GM21717 (cell line): ENCODE measurements around the gene ERAL1.
"Not testable (repeated sequence)": the region's sequence is repeated elsewhere in the genome, so short reads cannot be mapped to it uniquely, and the experiment has no call there.

Experiments
- ATAC-seq: cut with Tn5 transposase; IDR thresholded peaks from one replicate; pipeline ENCODE4 v1.9.1; 2021; ENCODE audit warnings: mild to moderate bottlenecking, moderate library complexity; ENCODE audit not compliant: unreplicated experiment

ERAL1 gene

DNA sequence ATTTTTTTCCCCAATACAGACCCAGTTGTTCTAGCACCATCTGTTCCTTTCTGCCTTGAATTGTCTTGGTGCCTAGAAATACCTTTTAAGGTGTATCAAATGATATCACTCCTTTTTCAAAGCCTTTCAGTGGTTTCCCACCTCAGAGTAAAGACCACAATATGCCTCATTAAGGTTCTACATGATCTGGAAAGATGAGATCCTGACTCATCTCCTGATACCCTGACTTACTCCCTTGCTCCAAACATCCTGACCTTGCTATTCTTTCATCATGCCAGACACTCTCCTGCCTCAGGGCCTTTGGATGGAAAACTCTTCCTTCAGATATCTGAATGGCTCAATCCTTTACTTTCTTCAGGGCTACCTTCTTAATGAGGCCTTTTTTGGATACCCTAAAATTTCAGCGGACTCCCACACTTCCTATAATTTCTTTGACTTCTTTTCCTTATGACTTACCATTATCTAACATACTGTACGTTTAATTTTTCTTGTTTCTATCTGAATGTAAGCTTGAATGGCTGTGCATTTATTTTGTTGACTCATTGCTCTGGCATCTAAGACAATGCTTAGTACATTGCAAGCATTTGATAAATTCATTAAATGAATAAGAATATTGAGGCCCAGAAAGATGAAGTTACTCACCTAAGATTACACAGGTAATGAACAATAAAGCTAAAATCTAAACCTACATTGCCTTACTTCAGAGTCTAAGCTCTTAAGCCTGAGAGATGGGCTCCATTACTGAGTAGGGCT is 23.5 kb downstream of the ERAL1 start:
- ATAC-seq = no peak

DNA sequence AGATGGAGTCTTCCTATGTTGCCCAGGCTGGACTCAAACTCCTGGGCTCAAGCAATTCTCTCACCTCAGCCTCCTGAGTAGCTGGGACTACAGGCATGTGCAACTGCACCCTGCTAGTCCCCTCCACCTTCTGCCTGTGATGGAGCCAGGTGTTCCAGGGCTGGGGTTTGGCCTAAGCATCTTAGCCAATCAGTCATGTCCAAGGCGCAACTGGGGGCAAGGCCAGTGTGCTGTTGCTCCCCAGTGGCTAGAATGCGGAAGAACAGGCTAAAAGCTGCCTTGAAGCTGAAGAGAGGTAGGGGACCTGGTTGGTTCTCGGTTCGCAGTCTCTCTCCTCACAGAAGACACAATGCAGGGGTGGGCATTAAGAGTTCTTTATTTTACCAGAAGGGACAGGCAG is 24.2 kb downstream of the ERAL1 start:
- no peak for ATAC-seq

DNA sequence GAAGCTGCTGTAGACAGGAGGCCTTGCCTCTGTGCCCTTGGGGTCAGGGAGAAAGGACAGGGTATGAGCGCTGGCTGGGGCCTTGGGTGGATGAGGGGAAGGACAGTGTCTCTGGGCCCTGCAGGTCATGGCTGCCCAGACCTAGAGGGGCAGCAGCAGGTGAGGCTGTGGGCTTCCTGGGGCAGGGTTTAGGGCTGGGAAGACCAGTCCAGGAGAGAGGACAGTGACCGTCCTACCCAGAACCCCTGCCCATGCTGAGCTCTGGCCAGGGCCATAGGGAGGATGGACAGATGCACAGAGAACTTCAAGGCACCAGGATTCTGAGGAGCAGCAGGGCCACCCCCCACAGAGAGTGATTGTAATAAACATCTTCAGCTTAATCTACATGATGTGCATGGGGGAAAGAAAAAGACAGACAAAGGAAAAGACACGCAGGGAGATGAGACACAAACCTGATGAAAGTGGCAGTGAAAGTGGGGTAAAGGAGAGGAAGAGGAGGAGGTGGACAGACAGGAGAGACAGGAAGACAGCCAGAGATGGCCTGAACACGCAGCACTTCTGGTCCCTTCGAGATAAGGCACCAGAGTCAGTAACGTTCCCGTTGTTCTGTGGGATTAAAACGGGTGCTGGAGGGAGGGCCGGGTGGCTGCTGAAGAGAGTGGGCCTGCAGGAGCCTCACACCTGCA is 25.2 kb downstream of the ERAL1 start:
- ATAC-seq = no peak

DNA sequence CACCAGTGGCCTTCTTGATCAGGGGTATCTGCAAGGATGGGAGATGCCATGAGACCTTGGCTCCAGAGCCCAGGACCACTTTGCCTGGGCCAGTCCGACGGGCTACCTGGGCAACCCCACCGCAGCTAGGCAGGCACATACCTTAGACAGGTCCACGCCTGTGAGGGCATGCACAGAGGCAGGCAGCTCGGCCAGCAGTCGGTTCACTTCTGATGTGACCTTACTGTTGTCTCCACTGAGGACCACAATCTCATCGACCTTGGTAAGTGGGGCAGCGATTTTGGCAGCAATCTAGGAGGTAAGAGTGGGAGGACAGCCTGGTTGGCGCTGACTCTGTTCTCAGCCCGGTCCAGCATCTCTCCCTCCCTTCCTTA is 25.7 kb downstream of the ERAL1 start:
- no peak for ATAC-seq

DNA sequence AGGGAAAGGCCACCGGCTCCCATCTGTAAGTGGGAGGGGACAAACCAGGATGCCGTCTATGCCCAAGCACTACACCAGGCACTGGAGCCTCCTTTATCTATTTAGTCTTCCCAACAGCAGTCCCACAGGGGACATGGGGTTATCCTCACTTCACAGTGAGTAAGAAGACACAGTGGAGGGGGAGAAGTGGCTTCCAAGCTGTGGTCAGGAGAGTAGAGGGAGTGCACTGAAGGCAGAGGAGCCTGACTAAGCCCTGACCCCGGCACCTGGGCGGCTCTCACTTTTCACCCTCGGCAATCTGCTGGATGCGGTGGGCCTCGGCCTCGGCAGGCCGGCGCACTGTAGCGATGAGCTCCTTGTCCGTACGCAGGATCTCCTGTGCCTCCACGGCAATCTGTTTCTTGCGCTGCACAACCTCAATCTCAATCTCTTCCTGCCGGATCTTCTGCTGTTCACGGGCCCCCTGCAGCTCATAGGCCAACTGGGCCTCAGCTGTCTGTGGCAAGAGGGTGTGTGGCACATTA is 26.8 kb downstream of the ERAL1 start:
- no peak for ATAC-seq

DNA sequence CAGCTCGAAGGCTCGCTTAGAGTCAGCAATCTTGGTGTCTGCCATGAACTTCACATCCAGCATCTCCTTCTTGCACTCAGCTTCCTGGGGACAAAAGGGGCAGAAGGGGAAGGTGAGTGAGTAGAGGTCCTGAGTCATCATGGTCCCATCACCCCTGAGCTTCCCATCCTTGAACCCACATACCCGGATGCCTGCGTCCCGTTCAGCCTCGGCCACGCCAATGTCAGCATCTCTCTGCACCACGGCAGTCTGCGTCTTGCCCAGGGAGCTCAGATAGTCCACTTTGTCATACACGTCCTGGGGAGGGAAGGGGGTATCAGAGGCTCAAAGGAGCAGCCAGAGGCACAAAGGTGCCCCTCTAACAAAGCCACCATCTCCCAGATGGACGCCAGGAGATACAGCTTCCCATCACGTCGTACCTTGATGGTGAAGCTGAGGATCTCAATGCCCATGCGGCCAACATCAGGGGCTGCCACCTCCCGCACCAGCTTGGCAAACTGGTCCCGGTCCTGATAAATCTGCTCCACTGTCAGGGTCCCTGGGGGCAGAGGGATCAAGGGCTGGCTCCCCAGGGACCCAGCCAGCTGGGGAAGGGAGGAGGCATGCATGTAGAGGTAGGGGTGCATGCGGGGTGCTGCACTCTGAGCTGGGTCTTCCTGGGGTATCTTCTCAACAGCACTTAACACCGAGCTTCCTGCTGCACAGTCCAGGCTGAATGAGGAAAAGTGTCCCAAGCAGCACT is 27.5 kb downstream of the ERAL1 start:
- no peak for ATAC-seq

DNA sequence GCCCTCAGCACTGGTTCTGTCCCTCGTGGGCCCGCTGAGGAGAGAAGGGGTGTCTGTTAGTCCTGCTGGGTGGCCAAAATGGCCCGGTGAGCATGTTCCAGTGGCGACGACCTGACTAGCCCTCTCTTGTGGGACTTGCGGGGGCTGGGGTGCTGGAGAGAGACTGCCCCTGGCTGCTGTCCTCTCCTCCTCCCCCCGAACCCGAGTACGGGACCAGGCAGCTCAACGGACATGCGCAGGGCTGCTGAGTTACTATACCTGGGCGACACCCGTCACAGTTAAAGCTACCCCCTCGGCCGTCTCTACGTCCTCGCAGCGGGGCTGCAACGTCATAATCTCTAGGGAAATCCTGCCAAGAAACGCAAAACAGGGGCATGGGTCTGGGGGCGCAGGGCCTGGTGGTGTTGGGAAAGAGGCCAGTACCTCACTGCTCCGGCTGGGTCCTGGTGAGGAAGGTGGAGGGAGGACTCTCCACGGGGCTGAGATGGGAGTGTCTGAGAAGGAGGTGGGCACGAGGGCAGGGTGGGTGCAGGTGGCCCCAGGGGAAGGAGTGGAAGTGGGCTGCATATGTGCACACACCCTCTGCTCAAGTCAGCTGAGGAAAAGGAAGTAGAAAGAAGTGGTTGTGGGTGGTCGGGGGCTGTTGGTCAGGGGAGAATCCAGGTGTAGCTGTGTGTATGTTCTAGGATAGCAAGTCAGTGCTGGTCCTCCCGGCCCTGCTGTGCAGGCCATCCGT is 29.3 kb downstream of the ERAL1 start:
- ATAC-seq = no peak

DNA sequence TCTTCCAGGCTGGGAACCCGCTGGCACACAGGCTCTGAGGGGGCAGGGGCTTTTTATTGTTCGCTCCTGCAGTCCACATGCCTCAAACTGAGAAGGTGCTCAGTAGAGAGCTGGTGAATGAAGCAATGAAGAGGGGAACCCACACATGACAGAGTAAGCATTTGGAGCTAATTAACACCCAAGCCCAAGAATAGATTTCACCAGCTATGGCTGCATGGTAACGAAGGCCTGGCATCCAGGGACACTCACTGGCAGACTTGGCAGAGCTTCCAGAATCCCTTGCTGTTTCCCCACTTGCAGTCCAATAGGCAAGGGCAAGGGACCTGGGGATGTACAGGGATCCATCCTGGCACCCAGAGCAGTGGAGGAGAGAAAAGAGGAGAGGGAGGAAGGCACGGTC is 30.5 kb downstream of the ERAL1 start:
- ATAC-seq = no peak

DNA sequence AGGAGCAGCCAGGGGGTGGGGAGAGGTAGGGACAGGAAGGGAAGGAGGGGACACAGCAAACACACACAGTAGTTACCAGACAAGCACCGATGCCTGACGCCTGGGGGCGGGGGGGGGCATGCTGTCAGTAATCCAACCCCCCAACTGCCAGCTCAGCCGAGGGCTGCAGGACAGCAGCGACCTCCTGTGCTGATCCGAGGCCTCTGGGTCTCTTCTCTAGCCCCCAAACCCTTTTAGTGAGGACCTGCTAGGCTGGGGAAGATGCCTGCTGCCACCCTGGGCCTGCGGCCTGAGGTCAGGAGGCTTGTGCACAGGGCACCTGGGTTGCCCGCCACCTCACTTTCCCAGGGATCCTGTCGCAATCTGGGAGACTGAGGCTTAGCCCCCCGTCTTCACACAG is 31.1 kb downstream of the ERAL1 start:
- ATAC-seq = no peak

DNA sequence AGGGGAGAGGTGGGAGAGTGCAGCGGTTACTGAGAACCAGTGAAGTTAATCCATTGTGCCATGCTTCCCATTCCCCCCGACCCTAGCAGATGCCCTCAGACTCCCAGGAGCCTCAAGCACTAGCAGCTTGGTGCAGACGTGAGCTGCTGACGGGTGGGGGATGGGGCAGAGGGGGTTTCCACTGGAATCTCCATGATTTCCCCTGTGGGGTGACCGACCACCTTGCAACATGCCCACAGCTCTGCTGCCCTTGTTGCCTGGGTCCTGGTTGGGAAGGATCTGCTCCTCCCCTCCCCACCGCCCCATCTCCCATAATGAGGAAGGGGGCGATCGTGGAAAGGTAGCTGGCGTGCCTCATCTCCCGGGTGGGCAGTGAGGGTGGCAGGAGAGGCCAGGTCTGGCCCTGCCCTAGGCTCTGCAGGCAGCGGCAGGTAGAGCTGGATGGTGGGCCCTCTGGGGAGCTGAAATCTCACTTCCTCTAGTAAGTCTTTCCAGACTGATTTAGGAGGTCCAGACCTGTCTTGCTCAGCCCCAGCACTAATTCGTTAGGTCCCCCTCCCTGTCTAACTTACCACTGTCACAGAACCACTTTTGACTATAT is 33.2 kb downstream of the ERAL1 start:
- ATAC-seq = no peak

DNA sequence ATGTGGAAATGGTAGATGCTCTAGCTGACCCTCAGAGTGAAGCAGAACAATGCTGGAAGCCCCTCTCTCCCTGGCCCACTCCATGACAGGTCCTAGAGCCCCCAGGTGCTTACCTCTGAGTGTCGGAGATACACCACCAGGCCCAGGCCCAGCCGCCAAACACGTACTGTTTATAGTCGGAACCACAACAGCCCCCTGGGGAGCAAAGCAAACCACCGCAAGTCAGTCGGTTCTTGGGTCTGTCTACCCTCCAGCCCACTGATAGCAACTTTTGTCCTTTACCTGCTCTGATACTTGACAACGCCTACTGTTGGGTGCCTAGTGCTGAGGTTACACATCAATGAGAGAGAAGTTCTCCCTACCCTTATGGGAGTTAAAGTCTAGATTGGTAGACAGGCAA is 34.0 kb downstream of the ERAL1 start:
- no peak for ATAC-seq

DNA sequence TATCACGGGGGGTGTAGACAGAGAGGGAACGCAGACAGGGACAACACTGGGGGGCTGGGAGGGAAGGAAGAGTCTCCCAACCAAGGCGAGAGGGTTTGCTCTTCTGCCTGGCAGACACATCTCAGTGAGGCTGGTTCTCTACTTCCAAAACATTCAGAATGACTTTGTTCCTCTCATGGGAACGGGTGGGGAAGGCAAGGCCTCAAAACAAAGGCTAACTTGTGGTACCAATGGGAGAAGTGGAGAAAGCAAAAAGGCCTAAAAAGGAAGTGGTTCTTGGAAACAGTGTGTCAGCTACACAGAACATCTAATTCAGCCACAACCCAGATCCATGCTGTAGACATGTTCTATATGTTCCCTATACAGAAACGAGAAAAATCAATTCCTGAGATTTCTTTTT is 35.2 kb downstream of the ERAL1 start:
- ATAC-seq = no peak

DNA sequence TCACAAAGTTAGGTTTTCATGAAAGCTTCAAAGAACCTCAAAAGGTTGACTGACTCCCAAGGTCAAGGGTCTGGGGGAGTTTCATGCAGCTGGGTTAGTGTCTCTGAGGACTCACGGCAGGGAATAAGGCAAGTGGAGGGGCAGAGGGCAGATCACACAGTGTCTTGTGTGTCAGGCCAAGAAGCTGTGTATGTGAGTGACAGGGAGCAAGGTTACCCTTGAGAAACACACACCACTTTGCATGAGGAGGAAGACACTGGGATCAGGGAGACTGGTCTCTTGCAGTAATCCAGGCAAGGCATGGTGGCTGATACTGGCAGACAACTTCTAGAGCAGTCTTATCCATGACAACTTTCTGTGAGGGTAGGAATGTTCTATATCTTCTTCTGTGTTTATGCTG is 36.4 kb downstream of the ERAL1 start:
- ATAC-seq = no peak

DNA sequence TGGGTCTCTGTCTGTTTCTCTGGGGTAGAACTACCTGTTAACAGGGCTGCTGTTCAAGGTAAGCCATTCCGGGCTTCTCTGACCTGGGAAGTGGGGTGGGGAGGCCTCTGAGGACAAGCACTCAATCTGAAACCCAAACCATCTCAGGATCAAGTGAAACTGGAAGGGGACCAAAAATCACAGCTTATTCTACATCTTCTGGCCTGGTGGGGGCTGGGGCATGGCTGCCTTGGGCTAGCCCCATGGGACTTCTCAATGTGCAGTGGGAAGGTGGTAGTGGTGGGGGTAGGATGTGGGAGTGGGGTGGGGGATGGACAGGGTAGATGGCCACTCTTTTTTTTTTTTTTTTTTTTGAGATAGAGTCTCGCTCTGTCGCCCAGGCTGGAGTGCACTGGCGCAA is 37.2 kb downstream of the ERAL1 start:
- ATAC-seq = no peak

DNA sequence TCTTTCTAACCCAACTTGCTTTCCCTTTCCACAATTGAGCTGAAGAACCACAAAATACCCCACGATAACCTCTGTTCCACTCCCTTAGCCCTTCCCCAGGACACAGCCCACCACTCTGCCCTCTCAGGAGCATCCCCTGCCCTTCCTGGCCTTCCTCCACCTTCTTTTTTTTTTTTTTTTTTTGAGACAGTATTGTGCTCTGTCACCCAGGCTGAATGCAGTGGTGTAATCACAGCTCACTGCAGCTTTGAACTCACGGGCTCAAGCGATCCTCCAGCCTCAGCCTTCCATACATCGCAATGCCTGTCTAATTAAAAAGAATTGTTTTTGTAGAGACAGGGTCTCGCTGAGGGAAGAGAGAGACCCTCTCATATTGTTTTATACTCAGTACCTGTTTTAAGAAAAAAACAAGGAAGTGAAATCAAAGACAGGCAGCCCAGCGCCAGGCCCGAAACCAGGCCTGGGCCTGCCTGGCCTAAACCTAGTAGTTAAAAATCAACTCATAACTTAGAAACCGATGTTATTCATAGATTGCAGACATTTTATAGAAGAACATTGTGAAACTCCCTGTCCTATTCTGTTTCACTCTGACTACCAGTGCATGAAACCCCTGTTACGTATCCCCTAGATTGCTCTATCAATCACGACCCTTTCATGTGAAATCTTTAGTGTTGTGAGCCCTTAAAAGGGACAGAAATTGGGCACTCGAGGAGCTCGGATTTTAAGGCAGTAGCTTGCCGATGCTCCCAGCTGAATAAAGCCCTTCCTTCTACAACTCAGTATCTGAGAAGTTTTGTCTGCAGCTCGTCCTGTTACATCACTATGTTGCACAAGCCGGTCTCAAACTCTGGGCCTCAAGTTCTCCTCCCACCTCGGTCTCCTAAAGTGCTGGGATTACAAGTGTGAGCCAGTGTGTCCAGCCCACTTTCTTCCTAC is 38.7 kb downstream of the ERAL1 start:
- not testable (repeated sequence) for ATAC-seq

DNA sequence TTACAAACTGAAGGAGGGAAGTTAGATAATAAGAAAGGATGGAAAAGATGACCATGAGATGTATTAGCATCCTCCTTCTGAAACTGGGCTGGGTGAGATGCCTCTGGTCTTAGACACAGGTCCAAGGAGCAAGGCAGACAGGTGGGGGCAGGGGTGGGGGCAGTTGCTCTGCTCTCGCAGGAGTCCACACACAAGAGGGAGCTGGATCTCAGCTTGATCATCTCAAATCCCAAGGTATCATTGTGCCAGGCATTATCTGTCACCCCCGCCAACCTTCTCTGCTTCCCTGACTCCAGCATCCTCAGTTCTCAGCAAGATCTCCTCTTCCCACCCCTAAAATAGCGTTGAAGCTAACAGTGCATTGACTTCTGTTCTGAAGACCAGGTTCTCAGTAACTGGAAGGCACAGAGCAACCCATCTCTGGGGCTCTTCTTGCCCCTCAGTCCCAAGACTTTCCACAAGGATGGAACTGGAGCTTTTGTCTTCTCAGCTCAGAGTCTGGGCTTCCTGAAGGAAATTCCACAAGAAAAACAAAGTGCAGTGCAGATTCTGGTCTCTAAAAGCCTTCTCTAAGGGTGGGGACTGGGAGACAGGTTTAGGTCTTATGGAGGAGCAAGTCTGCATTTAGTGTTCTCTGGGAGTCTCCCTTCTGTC is 41.1 kb downstream of the ERAL1 start:
- no peak for ATAC-seq

DNA sequence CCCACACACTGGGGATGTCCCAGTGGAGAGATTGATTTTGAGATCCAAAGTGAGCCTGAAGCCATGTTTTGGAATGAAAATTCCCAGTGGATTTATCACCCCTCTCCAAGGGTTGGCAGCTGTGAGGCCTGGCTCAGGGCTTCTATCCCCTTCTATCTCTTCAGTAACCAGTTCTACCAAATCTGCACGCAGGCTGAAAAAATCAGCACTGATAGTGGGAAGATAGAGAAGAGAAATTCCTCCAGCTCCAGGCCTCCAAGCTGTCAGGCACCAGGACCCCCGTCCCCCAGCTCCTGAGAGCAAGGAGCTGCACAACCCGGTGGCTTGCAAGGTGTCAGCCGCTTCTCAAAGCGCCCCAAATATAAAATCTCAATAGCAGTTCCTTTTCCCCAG is 41.7 kb downstream of the ERAL1 start:
- no peak for ATAC-seq

DNA sequence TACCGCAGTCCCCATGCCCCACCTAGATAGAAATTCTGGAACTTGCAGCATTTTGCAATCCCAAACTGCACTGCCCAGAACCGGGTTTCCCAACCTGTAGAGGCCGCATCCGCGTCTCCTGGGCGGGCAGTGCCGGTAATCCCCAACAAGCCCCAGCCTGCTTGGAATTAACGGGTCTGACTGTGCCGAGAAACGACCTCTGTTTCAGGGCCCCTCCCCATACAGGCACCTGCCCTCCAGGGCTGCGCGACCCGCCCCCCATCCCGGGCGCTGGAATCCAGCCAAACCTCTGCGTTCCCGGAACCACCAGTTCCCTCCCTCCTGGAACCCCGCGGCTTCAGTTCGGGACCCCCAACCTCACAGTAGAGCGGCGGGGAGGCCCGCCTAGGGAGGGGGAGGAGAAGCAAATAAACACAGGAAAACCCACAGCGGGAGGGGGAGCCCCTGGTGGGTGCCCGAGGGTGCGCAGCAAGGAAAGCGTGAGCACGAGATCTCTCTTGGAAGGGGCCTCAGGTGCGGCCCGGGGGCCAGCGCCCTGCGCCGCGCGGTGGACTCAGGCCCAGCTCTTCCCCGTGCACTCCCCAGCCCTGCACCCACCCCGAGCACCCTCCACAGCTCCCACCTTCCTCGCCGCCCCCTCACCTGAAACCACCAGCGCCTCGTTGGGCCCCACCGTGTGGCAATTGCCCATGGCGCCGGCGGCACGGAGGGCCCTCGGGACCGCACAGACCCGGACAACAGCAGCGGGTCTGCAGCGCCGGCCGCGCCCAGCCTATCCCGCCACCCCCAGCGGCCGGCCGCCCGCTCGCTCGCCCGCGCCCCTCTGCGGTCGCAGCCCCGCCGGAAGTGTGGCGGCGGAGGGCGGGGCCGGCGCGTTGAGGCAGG is 42.3 kb downstream of the ERAL1 start, which contains the start of gene FLOT2:
Gene FLOT2 (minus strand): TSS at position 850 of the 885 bp plus-strand sequence. CDS start 159 bp downstream, at position 691.
- ATAC-seq = no peak
